ENCODE measurements around the gene COL1A1.

The COL1A1 gene

DNA sequence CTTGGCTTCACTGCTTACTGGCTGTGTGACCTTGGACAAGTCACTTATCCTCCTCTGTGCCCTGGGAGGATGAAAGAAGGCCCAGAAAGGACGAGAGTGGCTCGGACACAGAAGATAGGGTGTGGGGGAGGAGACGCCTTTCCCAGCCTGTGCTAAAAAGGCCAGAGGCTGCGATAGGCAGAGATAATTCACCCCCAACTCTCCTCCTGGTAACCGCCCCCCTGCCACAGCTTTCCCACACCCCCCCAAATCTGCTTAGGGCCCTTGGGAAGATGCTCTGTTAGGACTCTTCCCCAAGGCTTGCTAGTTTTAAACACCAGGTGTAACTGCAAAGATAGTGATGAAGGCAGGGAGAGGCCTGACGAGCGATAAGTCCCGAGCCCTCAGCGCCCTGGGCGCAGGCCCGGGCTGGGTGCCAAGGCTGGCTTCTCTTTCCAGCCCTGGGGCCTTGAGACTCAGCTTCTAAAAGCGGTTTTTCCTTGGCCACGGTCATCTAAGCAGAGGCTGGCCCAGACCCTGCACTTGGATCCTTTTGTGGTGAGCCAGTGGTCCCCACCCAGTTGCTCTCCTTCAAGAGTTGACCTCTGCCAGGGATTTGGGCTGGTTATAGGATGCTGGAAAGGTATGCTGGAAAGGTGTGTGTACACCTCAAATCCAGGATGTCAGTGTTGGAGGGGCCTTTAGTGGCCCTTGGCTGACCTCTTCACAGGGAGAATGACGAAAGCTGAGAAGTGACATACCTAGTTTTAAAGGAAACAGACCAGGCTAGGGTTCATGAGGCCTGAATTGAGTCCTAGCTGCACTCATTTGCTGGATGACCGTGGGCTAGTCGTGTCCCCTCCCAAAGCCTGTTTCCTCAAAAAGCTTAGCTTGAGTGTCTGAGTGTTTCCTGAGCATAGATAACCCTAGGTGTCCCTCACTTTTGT lies 47.5 kb downstream of the COL1A1 start:
- no peak for DNase-seq (ENCODE audit: low spot score)

DNA sequence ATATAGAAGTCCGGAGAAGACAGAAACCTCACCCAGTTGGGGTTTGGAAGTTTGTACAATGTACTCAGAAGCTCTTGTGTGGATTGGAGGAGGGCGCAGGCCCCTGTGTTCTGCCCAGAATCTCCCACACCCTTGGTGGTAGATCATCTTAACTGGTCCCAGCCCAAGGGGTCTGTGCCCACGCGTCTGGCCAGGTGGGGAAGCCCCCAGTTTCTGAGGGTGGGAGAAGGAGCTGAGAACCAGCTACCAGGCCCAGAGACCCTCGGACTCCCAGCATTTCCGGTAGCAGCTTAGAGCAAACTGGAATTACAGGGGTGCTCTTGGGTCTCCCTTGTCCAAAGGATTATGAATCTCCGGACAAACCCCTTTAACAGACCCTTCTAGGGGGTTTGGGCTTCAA lies 48.7 kb downstream of the COL1A1 start:
- no peak for DNase-seq (ENCODE audit: low spot score)

DNA sequence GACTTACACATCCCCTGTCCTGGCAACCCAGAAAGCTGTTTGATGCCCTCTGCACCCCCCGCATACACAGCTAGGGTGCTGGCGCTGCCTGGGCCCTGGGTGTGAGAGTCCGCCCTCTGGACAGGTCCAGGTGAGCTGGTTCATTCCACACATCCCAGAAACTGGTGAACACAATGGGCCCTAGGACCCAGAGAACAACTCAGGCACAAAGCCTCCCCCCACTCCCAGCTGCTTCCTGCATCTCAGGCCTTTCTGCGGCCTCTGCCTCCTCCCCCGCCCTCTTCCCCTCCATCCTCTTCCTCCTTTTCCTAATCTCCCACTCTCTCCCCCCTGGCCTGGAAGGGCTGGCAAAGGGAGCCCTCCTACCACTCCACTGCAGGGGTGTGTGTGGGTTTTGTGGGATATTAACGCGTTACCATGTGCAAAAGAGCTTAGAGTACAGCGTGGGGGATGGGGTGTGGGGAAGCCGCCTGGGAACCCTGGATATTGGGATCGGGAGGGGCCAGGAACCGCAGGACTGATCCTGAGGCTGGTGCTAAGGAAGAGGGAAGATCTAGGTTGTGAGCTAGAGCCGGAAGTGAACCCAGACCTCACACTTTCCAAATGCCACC lies 49.4 kb downstream of the COL1A1 start:
- peak; percentile 67 for DNase-seq (ENCODE audit: low spot score)

DNA sequence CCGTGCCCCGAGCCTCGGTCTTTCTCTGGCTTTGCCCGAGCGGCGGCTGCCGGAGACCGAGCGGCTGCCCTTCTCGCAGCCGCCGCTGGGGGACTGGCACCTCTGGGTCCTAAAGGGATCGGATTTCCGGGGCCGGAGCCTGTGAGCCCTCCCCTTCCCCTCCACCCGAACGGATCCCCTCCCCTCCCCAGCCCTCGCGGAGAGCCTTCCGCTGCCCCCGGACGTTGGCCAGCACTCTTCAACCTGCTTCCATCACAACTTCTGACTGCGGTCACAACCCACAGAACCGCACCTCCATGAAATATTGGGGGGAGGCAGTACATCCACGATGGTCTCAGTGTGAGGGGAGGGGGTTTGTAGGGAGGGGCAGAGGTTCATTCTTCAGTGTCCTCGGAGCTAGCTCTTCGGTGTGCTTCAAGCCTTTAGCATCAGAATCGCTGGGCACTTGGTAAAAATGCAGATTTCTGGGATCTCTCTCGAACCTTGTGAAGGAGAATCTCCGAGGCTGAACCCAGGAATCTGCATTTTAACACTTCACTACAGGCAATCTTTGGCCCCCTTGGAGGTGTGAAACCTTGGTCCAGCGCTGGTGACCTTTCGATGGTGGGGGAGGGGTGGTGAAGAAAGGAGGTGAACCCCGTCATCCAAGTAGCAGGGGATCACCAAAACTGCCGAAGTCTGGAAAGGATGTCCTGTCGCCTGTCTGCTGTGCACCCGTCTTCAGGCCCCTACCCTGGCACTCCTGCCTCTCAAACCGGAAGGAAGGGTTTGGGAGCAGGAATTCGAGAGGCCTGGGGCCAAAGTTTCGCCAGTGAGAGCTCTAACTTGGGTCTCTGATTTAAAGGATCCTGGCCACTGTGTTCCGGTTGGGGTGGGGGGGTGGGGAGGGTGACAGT lies 50.1 kb downstream of the COL1A1 start:
- DNase-seq (ENCODE audit: low spot score) = peak; percentile 93

DNA sequence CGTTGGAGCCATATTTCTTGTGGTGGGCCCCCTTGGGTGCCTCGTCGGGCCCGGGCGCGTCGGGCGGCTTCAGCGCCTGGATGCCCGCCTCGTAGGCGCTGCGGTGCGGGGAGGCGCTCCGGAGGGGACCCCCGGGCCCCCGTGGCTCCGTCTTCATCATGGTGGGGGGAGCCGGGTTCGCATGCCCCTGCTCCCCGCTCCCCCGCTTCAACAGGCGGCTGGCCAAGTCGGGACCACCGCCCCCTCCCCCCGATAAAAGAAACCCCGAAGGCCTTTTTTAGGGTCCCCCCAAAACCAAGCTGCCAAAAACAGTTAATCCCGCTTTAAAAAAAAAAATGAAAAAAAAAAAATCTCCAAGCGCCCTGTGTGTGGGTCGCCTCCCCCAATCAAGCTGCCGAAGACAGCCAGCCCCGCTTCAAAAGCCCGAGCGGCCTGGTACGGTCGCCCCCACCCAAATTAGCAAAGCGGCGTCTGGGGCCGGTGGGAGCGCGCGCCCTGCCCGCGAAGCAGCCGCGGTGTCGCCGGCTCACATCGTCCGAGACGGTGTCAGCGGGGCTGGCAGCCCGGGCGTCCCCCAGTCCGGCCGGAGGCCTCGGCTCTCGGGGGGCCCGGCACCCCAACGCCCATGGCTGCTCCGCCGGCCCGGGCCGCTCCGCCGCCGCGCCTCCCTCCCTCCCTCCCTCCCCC lies 50.9 kb downstream of the COL1A1 start, which contains the start of gene PPP1R9B:
PPP1R9B (minus strand) TSS at position 324 of the 687 bp plus-strand sequence; CDS start at position 160, 164 bp downstream.
- no peak for DNase-seq (ENCODE audit: low spot score)

DNA sequence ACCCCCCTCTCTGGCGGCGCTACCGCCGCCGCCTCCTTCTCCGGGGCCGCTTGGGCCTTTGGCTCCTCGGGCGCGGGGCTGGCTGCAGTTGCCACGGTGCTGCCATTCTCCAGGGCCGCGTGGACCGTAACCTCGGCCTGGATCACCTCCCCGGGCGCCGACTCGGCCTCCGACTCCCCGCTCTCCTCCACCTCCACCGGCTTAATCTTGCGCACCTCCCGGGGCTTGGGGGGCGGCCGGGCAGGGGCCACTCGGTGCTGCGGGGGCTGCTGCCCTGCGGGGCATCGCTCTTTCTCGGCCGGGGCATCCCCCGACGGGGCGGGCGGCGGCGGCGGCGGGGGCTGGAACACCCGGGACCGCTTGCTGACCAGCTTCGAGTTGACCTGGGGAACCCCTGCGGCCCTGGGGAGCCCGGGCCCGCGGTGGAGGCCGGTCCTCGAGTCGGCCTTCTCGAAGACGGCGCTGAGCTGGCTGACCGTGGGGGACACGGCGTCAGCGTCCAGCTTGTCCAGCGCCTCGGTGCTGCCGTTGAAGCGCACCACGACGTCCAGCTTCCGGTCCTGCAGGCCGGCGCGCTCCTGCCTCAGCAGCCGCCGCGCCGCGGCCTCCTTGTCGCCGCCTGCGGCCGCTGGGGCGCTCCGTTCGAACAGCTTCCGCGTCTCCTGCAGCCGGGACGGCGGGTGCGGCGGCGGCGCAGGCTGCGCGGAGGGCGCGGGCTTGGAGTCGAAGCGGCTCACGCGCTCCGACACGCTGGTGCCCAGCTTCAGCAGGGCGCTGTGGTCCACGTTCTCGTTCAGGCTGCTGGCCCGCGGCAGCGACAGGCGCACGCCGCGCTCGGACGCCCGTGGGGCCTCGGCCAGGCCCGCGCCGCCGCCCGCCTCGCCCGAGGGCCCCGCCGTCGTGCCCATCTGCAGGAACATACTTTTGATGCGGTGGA lies 51.7 kb downstream of the COL1A1 start:
- DNase-seq (ENCODE audit: low spot score) = peak; percentile 50

DNA sequence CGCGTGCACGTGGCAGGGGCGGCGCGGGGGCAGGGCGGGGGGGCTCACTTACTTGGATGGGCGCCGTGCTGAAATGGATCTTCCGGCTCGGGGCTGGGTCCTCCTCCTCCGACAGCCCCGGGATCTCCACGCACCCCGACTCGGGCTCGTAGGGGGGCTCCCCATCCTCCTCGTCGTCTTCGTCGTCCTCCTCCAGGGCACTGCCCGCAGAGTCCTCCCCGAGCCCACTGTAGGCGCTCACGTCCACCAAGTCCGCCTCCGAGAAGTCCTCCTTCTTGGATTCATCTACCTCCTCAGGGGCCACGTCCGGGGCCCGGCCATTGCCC lies 52.4 kb downstream of the COL1A1 start:
- DNase-seq (ENCODE audit: low spot score) = no peak

DNA sequence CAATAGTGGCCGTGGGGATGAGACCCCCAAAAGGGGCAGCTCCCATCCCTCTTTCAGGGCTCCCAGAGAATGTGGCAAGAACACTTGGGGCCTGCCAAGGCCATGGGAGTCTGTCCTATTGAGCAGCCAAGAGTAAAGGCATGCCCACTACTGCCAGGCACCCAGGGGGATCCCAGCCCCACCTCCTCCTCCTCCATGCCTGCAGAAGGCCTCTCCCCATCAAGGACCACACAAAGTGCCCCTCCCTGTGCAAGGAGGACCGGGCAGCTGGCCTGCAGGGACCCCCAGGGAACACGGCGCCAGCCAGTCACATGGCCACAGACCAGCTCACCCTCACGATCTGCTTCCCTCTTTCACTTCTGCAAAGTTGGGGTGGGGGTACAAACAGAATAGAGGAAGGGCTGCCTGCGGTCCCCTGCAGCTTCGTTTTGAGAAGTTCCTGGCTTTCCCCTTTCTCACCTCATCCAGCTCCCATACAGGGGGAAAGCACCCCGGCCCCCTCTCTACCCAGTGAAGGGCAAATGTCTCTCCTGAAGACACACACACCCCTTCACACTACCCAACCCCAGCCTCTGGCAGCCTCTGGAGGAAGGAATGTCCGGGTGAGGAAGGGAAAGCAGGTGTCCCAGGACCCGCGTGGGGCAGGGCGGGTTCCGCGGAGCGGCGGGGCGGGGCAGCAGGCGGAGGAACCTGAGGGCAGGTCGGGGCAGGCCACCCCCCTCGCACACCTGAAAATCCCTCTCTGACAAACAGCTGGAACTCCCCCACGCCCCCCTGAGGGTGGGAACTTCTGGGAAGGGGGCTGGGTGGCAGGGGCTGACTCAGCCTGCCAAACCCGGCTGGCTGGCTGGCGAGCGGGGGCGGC lies 53.0 kb downstream of the COL1A1 start:
- peak; percentile 65 for DNase-seq (ENCODE audit: low spot score)

DNA sequence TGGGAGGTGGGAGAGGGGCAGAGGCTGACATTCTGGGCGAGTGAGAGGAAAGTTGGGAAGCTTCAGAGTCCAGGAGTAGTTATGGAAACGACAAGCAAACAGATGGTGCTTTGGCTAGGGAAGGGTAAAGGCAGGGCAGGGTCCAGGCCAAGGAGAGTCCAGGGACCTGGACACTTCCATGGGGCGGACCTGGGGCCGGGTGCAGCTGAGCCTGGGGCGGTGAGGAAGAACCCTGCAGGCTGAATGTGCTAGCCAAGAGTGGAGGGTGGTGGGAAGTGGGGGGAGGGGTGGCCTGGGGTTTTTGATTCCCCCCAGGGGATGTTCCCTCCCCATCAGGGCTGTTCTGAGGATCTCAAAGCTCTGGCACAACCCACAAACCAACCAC lies 53.6 kb downstream of the COL1A1 start:
- DNase-seq (ENCODE audit: low spot score) = no peak

DNA sequence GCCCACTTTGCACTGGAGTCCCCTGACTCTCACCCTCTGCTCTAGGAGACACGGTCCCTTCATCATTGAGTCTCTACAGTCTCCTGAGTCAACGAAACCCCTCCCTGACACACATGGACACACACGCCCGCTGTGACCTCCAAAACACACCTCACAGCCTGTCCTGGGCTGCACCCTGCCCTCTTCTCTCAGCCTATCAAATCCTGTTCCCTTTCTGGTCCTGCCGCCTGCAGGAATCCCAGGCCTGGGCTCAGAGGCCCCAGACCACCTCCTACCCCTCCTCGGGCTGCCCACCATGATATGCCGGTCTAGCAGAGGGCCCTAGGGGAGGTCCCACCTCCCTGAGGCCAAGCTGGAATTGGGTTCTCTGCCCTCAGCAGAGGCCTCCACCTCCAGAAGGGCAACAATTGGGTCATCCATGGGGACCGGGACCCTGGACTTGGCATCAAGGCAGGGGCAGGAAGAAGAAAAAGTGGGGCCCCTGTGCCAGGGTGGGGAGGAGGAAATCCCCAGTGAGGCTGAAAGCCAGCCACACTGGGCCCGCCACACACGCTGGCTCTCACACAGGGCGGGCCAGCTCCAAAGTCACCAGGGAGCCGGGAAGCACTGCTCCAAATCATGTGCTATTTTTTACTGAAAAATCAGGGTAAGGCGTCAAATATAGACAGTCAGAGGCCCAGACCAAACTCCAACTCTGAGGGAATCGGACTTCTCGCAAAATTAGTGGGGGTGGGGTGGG lies 54.3 kb downstream of the COL1A1 start:
- DNase-seq (ENCODE audit: low spot score) = no peak

DNA sequence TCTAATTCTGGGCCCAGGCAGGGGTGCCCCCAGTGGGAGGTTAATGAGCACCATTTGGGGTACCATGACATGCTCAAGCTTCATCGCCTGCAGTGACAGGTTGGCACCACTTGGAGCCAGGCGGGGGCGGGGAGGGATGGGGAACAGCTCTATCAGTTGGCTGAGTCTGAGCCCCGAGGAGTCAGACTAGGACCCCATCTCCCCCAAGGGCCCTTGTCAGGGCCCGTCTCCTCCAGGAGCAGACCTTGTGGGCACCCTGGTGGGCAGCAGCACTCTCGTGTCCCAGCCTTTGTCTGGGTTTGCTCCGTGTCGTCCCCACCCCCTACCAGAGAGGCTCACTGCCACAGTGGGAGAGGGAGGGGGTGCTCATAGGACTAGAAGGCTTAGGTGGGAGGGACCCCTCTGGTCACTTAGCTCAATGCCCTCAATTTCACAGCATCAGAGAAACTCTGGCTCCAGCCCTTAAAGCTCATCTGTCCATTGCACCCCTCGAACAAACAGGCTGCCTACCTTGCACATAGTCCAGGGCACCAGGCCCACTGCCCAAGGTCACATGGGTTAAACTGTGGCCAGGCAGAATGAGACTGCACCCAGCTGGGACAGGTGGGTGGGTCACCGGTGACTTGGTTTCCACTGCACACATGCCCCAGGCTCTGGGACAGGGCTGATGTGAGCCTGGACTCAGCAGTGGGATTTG lies 55.1 kb downstream of the COL1A1 start:
- no peak for DNase-seq (ENCODE audit: low spot score)

DNA sequence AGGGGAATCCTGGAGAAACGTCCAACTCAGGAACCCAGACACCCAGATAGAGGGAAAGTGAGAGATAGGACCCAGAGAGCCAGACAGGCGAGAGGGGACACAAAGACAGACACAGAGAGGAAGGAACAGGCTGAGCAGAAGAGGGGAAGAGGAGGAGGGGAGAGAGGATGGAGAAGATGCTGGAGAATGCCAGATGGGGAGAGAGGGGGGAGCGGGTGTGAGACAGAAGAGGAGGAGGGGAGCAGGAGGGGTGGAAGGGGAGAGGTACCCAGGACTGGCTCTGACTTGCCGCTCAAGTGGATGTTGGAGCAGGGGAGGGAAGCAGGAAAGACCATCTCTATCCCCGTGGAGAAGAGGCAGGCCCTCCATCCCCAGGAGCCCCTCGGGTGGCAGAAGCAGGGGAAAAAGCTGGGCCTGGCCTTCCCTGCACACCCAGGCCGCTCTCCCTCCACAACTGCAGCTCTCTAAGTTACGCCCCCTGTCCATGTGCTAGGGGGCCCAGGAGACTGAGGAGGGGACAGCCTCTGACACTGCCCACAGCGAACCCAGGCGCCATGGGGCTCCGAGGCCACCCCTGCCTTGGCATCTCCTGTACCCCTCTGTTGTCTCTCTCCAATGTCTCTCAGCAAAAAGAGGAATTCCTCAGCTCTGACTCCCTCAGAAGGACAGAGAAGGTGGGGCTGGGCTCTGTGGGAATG lies 55.8 kb downstream of the COL1A1 start:
- DNase-seq (ENCODE audit: low spot score) = no peak

DNA sequence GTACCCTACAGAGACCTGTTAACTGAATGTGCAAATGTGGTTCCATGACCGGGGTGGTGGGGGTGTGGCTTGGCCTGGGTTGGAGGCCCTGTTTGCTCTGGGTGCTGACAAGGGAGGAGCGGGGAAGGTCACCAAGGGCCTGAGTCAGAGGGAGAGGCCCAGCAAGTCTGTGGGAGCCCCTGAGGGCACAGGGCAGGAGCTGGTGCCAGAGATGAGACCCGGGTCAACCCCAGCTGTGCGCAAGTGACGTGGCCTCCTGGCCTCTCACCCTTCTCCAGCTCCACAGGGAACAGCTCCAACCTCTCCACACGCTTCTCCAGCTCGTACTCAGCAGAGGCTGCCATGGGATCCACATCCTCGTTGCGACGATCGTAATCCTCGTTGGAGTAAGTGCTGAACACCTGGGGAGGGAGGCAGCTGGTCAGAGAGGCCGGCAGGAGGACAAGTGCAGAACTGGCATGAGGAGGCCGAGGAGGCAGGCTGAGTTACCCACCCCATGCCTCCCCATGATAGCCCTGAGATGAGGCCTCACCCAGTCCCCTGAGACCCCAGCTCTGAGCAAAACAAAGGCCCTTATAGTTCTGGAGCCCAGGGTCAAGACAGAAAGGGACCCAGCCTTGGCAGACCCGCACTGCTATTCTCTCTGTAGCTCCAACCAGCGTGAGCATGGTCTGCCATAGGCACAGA lies 56.4 kb downstream of the COL1A1 start:
- no peak for DNase-seq (ENCODE audit: low spot score)

DNA sequence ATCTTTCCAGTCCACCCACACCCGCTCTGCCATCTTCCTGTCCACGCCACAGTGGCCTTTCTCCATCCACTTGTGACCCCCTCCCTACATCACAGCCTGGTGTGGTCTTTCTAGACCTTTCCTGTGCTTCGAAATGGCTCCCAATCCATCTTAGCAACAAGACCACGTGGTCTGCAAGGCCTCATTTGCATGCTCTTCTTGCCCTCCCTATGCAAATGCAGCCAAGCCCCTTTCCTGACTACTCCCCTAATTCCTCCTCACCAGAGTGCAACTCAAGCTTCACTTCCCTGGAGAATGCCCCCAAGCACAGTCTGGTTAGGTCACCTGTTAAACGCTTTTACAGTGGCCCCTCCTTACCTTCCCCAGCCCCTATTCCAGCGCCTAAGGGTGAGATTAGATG lies 57.1 kb downstream of the COL1A1 start:
- DNase-seq (ENCODE audit: low spot score) = no peak

DNA sequence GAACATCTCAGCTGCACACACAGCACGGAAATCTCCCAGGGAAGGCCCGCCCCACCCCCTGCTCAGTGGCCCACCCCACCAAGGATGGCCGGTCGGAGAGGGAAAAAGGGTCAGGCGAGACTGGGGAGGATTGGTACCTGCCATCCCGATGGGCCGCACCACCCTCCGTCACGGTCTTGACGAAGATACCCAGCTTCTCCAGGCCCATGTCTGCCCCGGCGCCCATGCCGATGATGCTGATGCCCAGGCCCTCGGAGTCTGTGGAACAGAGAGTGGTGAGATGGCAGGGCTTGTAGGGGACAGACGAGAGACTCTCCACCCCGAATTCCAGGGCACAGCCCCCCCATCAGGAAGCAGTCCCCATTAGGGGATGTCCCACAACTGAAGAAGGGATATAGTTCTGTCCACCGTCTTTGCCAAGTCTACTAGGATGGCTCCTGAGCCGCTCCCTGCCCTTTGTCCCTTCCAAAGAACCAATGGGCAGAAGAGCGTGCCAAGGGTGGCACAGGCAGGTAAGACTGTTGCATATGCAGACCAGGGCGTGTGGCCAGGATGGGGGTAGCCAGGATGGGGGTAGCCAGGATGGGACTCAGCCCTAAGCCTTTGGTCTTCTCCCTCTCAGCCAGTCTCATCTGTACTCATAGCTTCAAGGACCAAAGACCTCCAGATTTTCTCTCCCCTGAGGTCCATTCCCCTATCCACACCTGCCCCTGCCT lies 57.8 kb downstream of the COL1A1 start:
- no peak for DNase-seq (ENCODE audit: low spot score)

DNA sequence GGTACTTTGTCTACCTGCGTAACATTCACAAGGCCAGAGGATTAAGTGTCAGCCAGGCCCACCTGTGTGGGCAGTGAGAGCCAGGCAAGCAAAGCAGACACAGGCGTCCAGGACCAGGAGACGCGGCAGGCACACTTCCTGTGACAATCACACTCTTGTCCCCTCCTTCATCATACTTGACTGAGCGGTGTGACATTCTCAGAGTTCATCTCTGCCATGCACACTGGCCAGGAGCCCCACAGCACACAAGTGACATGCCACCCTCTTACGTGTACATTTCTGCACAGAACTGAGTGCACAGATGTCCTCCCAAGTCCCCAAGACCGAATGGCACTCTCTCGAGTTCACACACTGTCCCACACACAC lies 59.7 kb downstream of the COL1A1 start:
- DNase-seq (ENCODE audit: low spot score) = no peak

Measured in activated CD4-positive, alpha-beta T cell treated with anti-CD3 and anti-CD28 coated beads, Interleukin-2, Interleukin-4, amounts not matched to agents 100 ng/mL and 50 ng/mL, durations not matched to agents 16 hours and 8 hours (primary cell).